Measurements from ENCODE around the gene TET2. TPM values are rescaled to one million over a fixed set of nuclear protein-coding genes. Genes with fewer than 3 reads are reported as not detected.

TET2 gene
- total RNA-seq, 3 donors from 2014 or later = 29.0 to 36.3 (median 31.0) TPM

DNA sequence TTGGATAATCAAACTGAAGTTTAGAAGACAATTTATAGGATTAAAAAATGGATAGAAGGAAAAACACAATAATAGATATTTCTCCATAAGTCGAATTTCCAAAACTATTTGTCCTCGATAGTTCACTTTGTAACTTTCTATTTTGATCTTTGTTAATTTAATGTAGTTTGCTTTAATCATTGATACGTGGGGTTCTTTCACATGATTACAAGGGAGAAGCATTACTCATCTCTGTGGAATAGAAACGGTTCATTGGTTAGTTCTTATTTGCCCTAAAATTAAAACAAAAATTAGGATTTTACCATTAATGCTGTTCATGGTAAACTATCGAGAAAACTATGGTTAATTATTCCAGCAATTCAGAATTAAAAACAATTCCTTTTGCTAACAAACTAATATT lies 2.1 kb downstream of the TET2 start:
- intact Hi-C loops (cut with DNase I, micrococcal nuclease) = loop anchor here in 1 of 2 donors (5.0 kb wide), 1 partner anchor 324 kb away; the partner anchor contains the start of gene PPA2
- peaks cover 14% of the 10 kb centered on the region for H3K4me1 ChIP-seq (ENCODE audit: low read depth)
- DNase-seq = no peak

GRCh38 chr4:105149771-105150170 lies 3.1 kb downstream of the TET2 start:
- TF ChIP-seq CTCF (IDR thresholded peaks at IDR 0.05) = no peak
- DNase-seq = no peak
- no peaks in the 10 kb centered on the region for H3K9me3 ChIP-seq
- peaks cover 14% of the 10 kb centered on the region for H3K4me1 ChIP-seq (ENCODE audit: low read depth)
- no peak overlapping the region for H3K4me3 ChIP-seq
- H3K36me3 ChIP-seq (ENCODE audit: low read depth) = no peaks in the 10 kb centered on the region
- ATAC-seq = no peak
- intact Hi-C loops (cut with DNase I, micrococcal nuclease) = loop anchor here in 1 of 2 donors (5.0 kb wide), 1 partner anchor 323 kb away; the partner anchor contains the start of gene PPA2

More for the DNA sequence above, 2.1 kb downstream of the TET2 start:
- Histone ChIP-seq H3K4me3 (no peak overlapping the region), H3K9me3 (no peaks in the 10 kb centered on the region), H3K36me3 (ENCODE audit: low read depth) (no peaks in the 10 kb centered on the region)
- no peak for TF ChIP-seq CTCF (IDR thresholded peaks at IDR 0.05)
- no peak for ATAC-seq

GRCh38 chr4:105150503-105150902 lies 3.8 kb downstream of the TET2 start:
- DNase-seq (no peak), ATAC-seq (no peak)
- Histone ChIP-seq H3K9me3 (no peaks in the 10 kb centered on the region), H3K4me3 (no peak overlapping the region), H3K4me1 (ENCODE audit: low read depth) (peaks cover 14% of the 10 kb centered on the region), H3K36me3 (ENCODE audit: low read depth) (no peaks in the 10 kb centered on the region)
- TF ChIP-seq CTCF (IDR thresholded peaks at IDR 0.05) = no peak
- intact Hi-C loops (cut with DNase I, micrococcal nuclease) = no loop called here

- intact Hi-C loops (cut with DNase I, micrococcal nuclease) = no loop called here
- Histone ChIP-seq H3K4me3 (no peak overlapping the region), H3K9me3 (no peaks in the 10 kb centered on the region), H3K4me1 (ENCODE audit: low read depth) (peaks cover 12% of the 10 kb centered on the region), H3K36me3 (ENCODE audit: low read depth) (no peaks in the 10 kb centered on the region)
- DNase-seq (no peak), ATAC-seq (no peak)
- TF ChIP-seq CTCF (IDR thresholded peaks at IDR 0.05) = no peak
Measured at GRCh38 chr4:105153749-105154148, 7.1 kb downstream of the TET2 start.

GRCh38 chr4:105154576-105154975 lies 7.9 kb downstream of the TET2 start:
- no peak overlapping the region for H3K4me3 ChIP-seq
- peaks cover 9% of the 10 kb centered on the region for H3K4me1 ChIP-seq (ENCODE audit: low read depth)
- intact Hi-C loops (cut with DNase I, micrococcal nuclease) = no loop called here
- no peaks in the 10 kb centered on the region for H3K9me3 ChIP-seq
- TF ChIP-seq CTCF (IDR thresholded peaks at IDR 0.05) = no peak
- no peaks in the 10 kb centered on the region for H3K36me3 ChIP-seq (ENCODE audit: low read depth)
- ATAC-seq (peak; percentile 81), DNase-seq (peak in 2 of 3 donors; percentile 46 to 47)

DNA sequence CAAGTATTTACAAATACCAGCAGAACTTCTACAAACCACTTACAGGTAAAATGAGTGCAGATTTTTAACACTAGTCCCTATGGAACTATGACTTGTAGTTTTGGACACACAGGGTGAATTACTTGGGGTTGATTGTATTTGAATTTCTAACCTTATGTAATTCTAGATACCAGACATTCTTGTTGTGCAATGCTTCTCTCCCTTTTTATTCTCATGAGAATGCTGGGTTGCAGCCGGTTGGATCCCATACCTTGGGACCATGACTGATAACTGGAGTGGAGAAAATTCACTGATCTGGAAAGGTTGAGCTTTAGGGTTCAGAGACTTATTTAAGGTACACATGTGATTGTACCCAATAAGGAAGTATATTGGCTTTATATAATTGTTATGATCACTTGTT lies 8.8 kb downstream of the TET2 start:
- Histone ChIP-seq H3K4me3 (no peak overlapping the region), H3K4me1 (ENCODE audit: low read depth) (peaks cover 3% of the 10 kb centered on the region), H3K9me3 (no peaks in the 10 kb centered on the region), H3K36me3 (ENCODE audit: low read depth) (no peaks in the 10 kb centered on the region)
- no peak for TF ChIP-seq CTCF (IDR thresholded peaks at IDR 0.05)
- intact Hi-C loops (cut with DNase I, micrococcal nuclease) = no loop called here
- DNase-seq = no peak
- no peak for ATAC-seq
